H1 (cell line): Measurements from ENCODE around the gene TARS3. TPM values are rescaled to one million over a fixed set of nuclear protein-coding genes. Genes with fewer than 3 reads are reported as not detected.

Experiments
- CTCF ChIA-PET: fragments of 300-600 bp; sonication (Branson Sonifier 250); formaldehyde crosslinking; loops from one replicate; lab custom pipeline; 2021; ENCODE audit not compliant: partially characterized antibody; lab: Charles Lee
- POLR2A ChIA-PET: fragments of 300-600 bp; sonication (Branson Sonifier 250); formaldehyde crosslinking; loops from one replicate; lab custom pipeline; 2021; ENCODE audit warnings: inconsistent platforms; ENCODE audit not compliant: partially characterized antibody; lab: Charles Lee
- DNase-seq, 2 experiments: peaks; one replicate each; pipeline versions ENCODE4 v3.0.0 to v3.0.0-alpha.2; 2010 to 2022; ENCODE audit warnings: low spot score in 2 of 2, low read depth in 1 of 2, mixed read lengths in 1 of 2
- FAIRE-seq: peaks from 2 replicates; lab custom pipeline; 2011; peaks lifted over from hg19 to GRCh38; lab: Jason Lieb, UNC
- H2AFZ ChIP-seq: 2 replicates; pipeline ENCODE4 v1.8.1; 2012; ENCODE audit warnings: low read length, inconsistent platforms
- H2AK5ac ChIP-seq: 2 replicates; pipeline ENCODE4 v1.6.1; 2013; ENCODE audit warnings: low read depth, low read length
- H2BK120ac ChIP-seq: replicated peaks from 2 replicates; pipeline ENCODE3; 2013; ENCODE audit warnings: low read depth, low read length, inconsistent platforms
- H2BK12ac ChIP-seq: 2 replicates; pipeline ENCODE4 v1.6.1; 2013; ENCODE audit warnings: low read depth, low read length
- H2BK15ac ChIP-seq: 2 replicates; pipeline ENCODE4 v1.6.1; 2013; ENCODE audit warnings: low read length
- H2BK20ac ChIP-seq: 2 replicates; pipeline ENCODE4 v1.6.1; 2013; ENCODE audit warnings: low read length
- H2BK5ac ChIP-seq: 2 replicates; pipeline ENCODE4 v1.6.1; 2013; ENCODE audit warnings: low read depth, low read length
- H3K14ac ChIP-seq: 2 replicates; pipeline ENCODE4 v1.6.1; 2013; ENCODE audit warnings: inconsistent platforms; ENCODE audit not compliant: insufficient read length
- H3K18ac ChIP-seq: 2 replicates; pipeline ENCODE4 v1.6.1; 2013; ENCODE audit warnings: low read length; ENCODE audit errors: extremely low read depth
- H3K23ac ChIP-seq: 2 replicates; pipeline ENCODE4 v1.6.1; 2013; ENCODE audit warnings: inconsistent platforms; ENCODE audit not compliant: insufficient read length
- H3K23me2 ChIP-seq: 2 replicates; pipeline ENCODE4 v1.6.1; 2013; ENCODE audit warnings: low read depth, low read length
- H3K27ac ChIP-seq: 2 replicates; pipeline ENCODE4 v1.6.1; 2011; ENCODE audit warnings: low read depth, low read length, inconsistent platforms
- H3K27me3 ChIP-seq, 4 experiments: replicated peaks in 1 of 4; 1 replicate in 1 of 4; 2 replicates in 3 of 4; pipeline versions ENCODE4 v1.6.1 to v1.8.1; 2011 to 2013; ENCODE audit warnings: low read length in 3 of 4, mild to moderate bottlenecking in 3 of 4, inconsistent platforms in 2 of 4, mixed read lengths in 2 of 4, moderate library complexity in 1 of 4; ENCODE audit not compliant: control insufficient read depth in 3 of 4, insufficient read depth in 3 of 4; ENCODE audit errors: extremely low read depth in 1 of 4
- H3K36me3 ChIP-seq, 4 experiments: 2 replicates each; pipeline versions ENCODE4 v1.6.1 to v1.8.1; 2011 to 2013; ENCODE audit warnings: mild to moderate bottlenecking in 4 of 4, low read length in 3 of 4, moderate library complexity in 2 of 4, control low read depth in 1 of 4, inconsistent platforms in 1 of 4; ENCODE audit not compliant: insufficient read depth in 4 of 4, control insufficient read depth in 2 of 4
- H3K4ac ChIP-seq: replicated peaks from 2 replicates; pipeline ENCODE3; 2013; ENCODE audit warnings: low read length, low read depth, mixed read lengths, inconsistent platforms; ENCODE audit not compliant: insufficient read length
- H3K4me1 ChIP-seq, 4 experiments: replicated peaks in 1 of 4; 1 replicate in 1 of 4; 2 replicates in 3 of 4; pipeline versions ENCODE4 v1.6.1 to v1.8.1; 2011 to 2013; ENCODE audit warnings: low read length in 3 of 4, inconsistent platforms in 2 of 4, mixed read lengths in 1 of 4; ENCODE audit not compliant: insufficient read depth in 4 of 4, control insufficient read depth in 3 of 4
- H3K4me2 ChIP-seq, 2 experiments: 2 replicates each; pipeline versions ENCODE4 v1.6.1 to v1.8.1; 2011 to 2013; ENCODE audit warnings: low read depth in 2 of 2, low read length in 2 of 2, control low read depth in 1 of 2, inconsistent platforms in 1 of 2, mild to moderate bottlenecking in 1 of 2; ENCODE audit not compliant: insufficient read depth in 1 of 2
- H3K4me3 ChIP-seq, 4 experiments: fragments of 200-600, 300-600 bp in 1 of 4; sonication (generic), shearing (Covaris generic), sonication (Bioruptor Twin) in 1 of 4; 2 replicates each; pipeline versions ENCODE4 v1.5.1 to v1.8.1; 2011 to 2016; ENCODE audit warnings: low read length in 4 of 4, low read depth in 3 of 4, control low read depth in 2 of 4, inconsistent platforms in 2 of 4, mild to moderate bottlenecking in 2 of 4, mixed read lengths in 1 of 4, moderate library complexity in 1 of 4; ENCODE audit not compliant: insufficient read depth in 2 of 4; ENCODE audit errors: extremely low read depth in 1 of 4
- H3K56ac ChIP-seq: replicated peaks from 2 replicates; pipeline ENCODE3; 2013; ENCODE audit warnings: low read depth, mild to moderate bottlenecking, mixed read lengths, low read length, inconsistent platforms; ENCODE audit not compliant: insufficient read length
- H3K79me1 ChIP-seq: 2 replicates; pipeline ENCODE4 v1.6.1; 2013; ENCODE audit warnings: low read depth, low read length, control low read depth
- H3K79me2 ChIP-seq, 2 experiments: 2 replicates each; pipeline versions ENCODE4 v1.6.1 to v1.8.1; 2012 to 2013; ENCODE audit warnings: low read length in 2 of 2, mild to moderate bottlenecking in 2 of 2, inconsistent platforms in 1 of 2; ENCODE audit not compliant: insufficient read depth in 2 of 2, control insufficient read depth in 1 of 2
- H3K9ac ChIP-seq, 4 experiments: replicated peaks in 1 of 4; 1 replicate in 1 of 4; 2 replicates in 3 of 4; pipeline versions ENCODE4 v1.6.1 to v1.8.1; 2011 to 2013; ENCODE audit warnings: low read depth in 3 of 4, low read length in 3 of 4, control low read depth in 2 of 4, mild to moderate bottlenecking in 2 of 4, moderate library complexity in 2 of 4, inconsistent platforms in 1 of 4; ENCODE audit errors: extremely low read depth in 1 of 4
- H3K9me3 ChIP-seq, 2 experiments: 2 replicates each; pipeline versions ENCODE4 v1.6.1 to v1.8.1; 2012 to 2013; ENCODE audit warnings: mild to moderate bottlenecking in 2 of 2, moderate library complexity in 2 of 2, control low read depth in 1 of 2, inconsistent platforms in 1 of 2, low read depth in 1 of 2, low read length in 1 of 2, mixed read lengths in 1 of 2; ENCODE audit not compliant: insufficient read depth in 2 of 2
- H4K20me1 ChIP-seq, 2 experiments: replicated peaks in 1 of 2; 2 replicates each; pipeline versions ENCODE3 to v1.8.1; 2011 to 2013; ENCODE audit warnings: inconsistent platforms in 2 of 2, low read length in 2 of 2, mild to moderate bottlenecking in 1 of 2; ENCODE audit not compliant: insufficient read depth in 2 of 2, control insufficient read depth in 1 of 2
- H4K5ac ChIP-seq: 2 replicates; pipeline ENCODE4 v1.6.1; 2013; ENCODE audit warnings: low read length, low read depth, mixed read lengths, inconsistent platforms; ENCODE audit not compliant: insufficient read length
- H4K8ac ChIP-seq: 2 replicates; pipeline ENCODE4 v1.8.0; 2013; ENCODE audit warnings: mild to moderate bottlenecking, moderate library complexity, low read length, inconsistent platforms; ENCODE audit not compliant: insufficient read depth; ENCODE audit errors: extremely low read depth
- H4K91ac ChIP-seq: replicated peaks from 2 replicates; pipeline ENCODE3; 2013; ENCODE audit warnings: low read length, mixed read lengths, inconsistent platforms; ENCODE audit not compliant: insufficient read length
- KDM5A ChIP-seq: fragments of 200-600 bp; IDR thresholded peaks from 2 replicates; pipeline ENCODE4 v1.7.1; 2012; ENCODE audit warnings: mild to moderate bottlenecking, low read length, inconsistent platforms, mixed read lengths
- RXRA ChIP-seq: IDR thresholded peaks from 2 replicates; pipeline ENCODE4 v1.6.1; 2011; ENCODE audit warnings: low read depth, mild to moderate bottlenecking, low read length, moderate library complexity; ENCODE audit not compliant: insufficient read depth
- WGBS, 2 experiments: shearing (Covaris generic) in 1 of 2; methylation state at CpG; one replicate each; pipeline versions ENCODE4 v1.1.6 to v1.1.7; 2013 to 2015; ENCODE audit warnings: low lambda C conversion rate in 2 of 2, mixed read lengths in 2 of 2, inconsistent platforms in 1 of 2, low coverage in 1 of 2, missing lambda C conversion rate in 1 of 2; ENCODE audit not compliant: insufficient replicate concordance in 2 of 2, insufficient coverage in 1 of 2, insufficient read length in 1 of 2; ENCODE audit errors: extremely low coverage in 1 of 2, missing lambda C conversion rate in 1 of 2; 5-methylcytosine and 5-hydroxymethylcytosine counted together
- polyA plus RNA-seq, 7 experiments: library from polyadenylated mRNA; depleted of rRNA in 3 of 7; stranded (reverse) in 5 of 7; unstranded in 2 of 7; fragments of >200 nt in 5 of 7; fragments of 200-250 nt in 2 of 7; gene quantifications; 1 replicate in 5 of 7; 2 replicates in 1 of 7; 4 replicates in 1 of 7; pipeline versions ENCODE4 v1.2.1 to v1.2.3, GENCODE V29; 2011 to 2013; ENCODE audit warnings: missing spikeins in 2 of 7, mixed read lengths in 2 of 7
- total RNA-seq: library from RNA; stranded (reverse); fragmentation: NEBNext Ultra II Directional; extraction: Animal tissue kit (Norgen Biotek cat#: 25700); gene quantifications from 2 replicates; pipeline ENCODE4 v1.2.1, GENCODE V29; 2021

Gene TARS3
- total and polyA plus RNA-seq, 2 of the 8 experiments (the other 6 are each of a cell fraction or from before 2014, with no cell fraction given) = 2.1 to 13.9 TPM

DNA sequence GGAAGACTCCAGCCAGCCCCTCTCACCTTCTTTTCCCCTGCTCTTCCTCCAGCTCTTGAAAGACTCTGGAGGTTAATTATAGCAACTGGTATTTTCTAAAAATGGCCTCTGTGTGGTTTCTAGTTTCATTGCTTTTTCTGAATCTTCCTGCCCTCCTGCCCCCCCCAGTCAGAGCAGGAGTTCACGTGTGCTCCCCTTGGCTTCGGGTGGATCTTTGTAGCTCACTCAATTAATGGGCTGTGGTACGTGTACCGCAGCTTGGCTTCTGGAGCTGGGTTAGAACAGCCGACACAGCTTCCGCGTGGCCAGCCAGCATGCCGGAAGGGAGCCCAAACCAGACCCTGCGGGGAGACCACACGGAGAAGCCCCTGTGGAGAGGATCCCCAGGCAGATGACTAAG, 103.6 kb downstream of the TARS3 start:
- Histone ChIP-seq H3K23ac (no peak overlapping the region), H3K27ac (no peak overlapping the region), H2AK5ac (no peak overlapping the region), H4K91ac (no peak overlapping the region), H3K56ac (no peak overlapping the region), H3K23me2 (no peaks in the 10 kb centered on the region), H2BK120ac (no peak overlapping the region), H3K36me3 (no peaks in the 10 kb centered on the region; a peak in 1 of 8 replicates), H4K20me1 (no peaks in the 10 kb centered on the region), H3K9ac (no peak overlapping the region), H4K8ac (no peak overlapping the region), H3K4ac (no peak overlapping the region), H4K5ac (no peak overlapping the region), H2BK5ac (no peak overlapping the region), H3K9me3 (peaks cover 6 to 9% of the 10 kb centered on the region in 2 experiments; a peak in 2 of 4 replicates), H2BK12ac (no peak overlapping the region), H3K14ac (no peak overlapping the region), H3K4me1 (peaks cover 5 to 12% (median 8%) of the 10 kb centered on the region in 4 experiments; a peak in 6 of 7 replicates), H3K79me2 (no peaks in the 10 kb centered on the region), H3K27me3 (no peaks in the 10 kb centered on the region; a peak in 2 of 7 replicates), H2BK20ac (no peak overlapping the region), H3K4me3 (no peak overlapping the region), H3K4me2 (no peak overlapping the region), H2BK15ac (no peak overlapping the region), H3K18ac (no peak overlapping the region), H2AFZ (no peak overlapping the region), H3K79me1 (no peaks in the 10 kb centered on the region)
- POLR2A ChIA-PET = interaction anchor here (0.7 kb wide), 1 partner anchor 99 kb away, joined by 3 read pairs; no protein-coding TSS in a partner anchor
- TF ChIP-seq RXRA (no peak), KDM5A (no peak)
- no peak for FAIRE-seq
- CTCF ChIA-PET = interaction anchor here (0.7 to 1.7 kb wide), 3 partner anchors 19 to 307 kb away, joined by 3 to 4 read pairs (median 3); no protein-coding TSS in a partner anchor
- DNase-seq = no peak
- WGBS, 2 experiments = 93% methylated on average over 10 of the region's 10 CpGs; no CpG with 5 or more reads in 1 of the 2 experiments
